ENCODE measurements around the gene PPP1R12B.
"Not testable (repeated sequence)": the region's sequence is repeated elsewhere in the genome, so short reads cannot be mapped to it uniquely, and the experiment has no call there.

The PPP1R12B gene

GRCh38 chr1:202362212-202362611, 13.7 kb downstream of the PPP1R12B start:
- TF ChIP-seq CTCF (conservative IDR thresholded peaks at IDR 0.05; ENCODE audit: low read length) = no peak
- DNase-seq (ENCODE audit: low read depth) = no peak
- no peak overlapping the region for H3K4me3 ChIP-seq (ENCODE audit: low read length)

- H3K4me3 ChIP-seq (ENCODE audit: low read length) = no peak overlapping the region
- no peak for TF ChIP-seq CTCF (conservative IDR thresholded peaks at IDR 0.05; ENCODE audit: low read length)
- DNase-seq (ENCODE audit: low read depth) = peak; percentile 92
Observed at GRCh38 chr1:202365092-202365815, 16.8 kb downstream of the PPP1R12B start.

- no peak for TF ChIP-seq CTCF (conservative IDR thresholded peaks at IDR 0.05; ENCODE audit: low read length)
- peak; percentile 93 for DNase-seq (ENCODE audit: low read depth)
- H3K4me3 ChIP-seq (ENCODE audit: low read length) = no peak overlapping the region
Observed at GRCh38 chr1:202367271-202367670, 18.8 kb downstream of the PPP1R12B start.

GRCh38 chr1:202370906-202371305, 22.4 kb downstream of the PPP1R12B start:
- DNase-seq (ENCODE audit: low read depth); H3K4me3 ChIP-seq (ENCODE audit: low read length): not testable (repeated sequence)

- no peak overlapping the region for H3K4me3 ChIP-seq (ENCODE audit: low read length)
- TF ChIP-seq CTCF (conservative IDR thresholded peaks at IDR 0.05; ENCODE audit: low read length) = no peak
- DNase-seq (ENCODE audit: low read depth) = no peak
Observed at GRCh38 chr1:202374099-202374498, 25.6 kb downstream of the PPP1R12B start.

GRCh38 chr1:202375175-202375574, 26.7 kb downstream of the PPP1R12B start:
- not testable (repeated sequence) for DNase-seq (ENCODE audit: low read depth); H3K4me3 ChIP-seq (ENCODE audit: low read length)

- peak; percentile 61 for DNase-seq (ENCODE audit: low read depth)
- no peak for TF ChIP-seq CTCF (conservative IDR thresholded peaks at IDR 0.05; ENCODE audit: low read length)
- no peak overlapping the region for H3K4me3 ChIP-seq (ENCODE audit: low read length)
Observed at GRCh38 chr1:202376247-202376646, 27.7 kb downstream of the PPP1R12B start.

- H3K4me3 ChIP-seq (ENCODE audit: low read length); DNase-seq (ENCODE audit: low read depth): not testable (repeated sequence)
Observed at GRCh38 chr1:202379884-202380529, 31.5 kb downstream of the PPP1R12B start.

GRCh38 chr1:202380535-202380934, 32.0 kb downstream of the PPP1R12B start:
- peak; percentile 23 for DNase-seq (ENCODE audit: low read depth)
- H3K4me3 ChIP-seq (ENCODE audit: low read length) = not testable (repeated sequence)

GRCh38 chr1:202381867-202382266, 33.4 kb downstream of the PPP1R12B start:
- not testable (repeated sequence) for DNase-seq (ENCODE audit: low read depth); H3K4me3 ChIP-seq (ENCODE audit: low read length)

Measured in AG10803 (cell line).